Fibroblast of the aortic adventitia (primary cell): ENCODE data around the gene CLIC3. TPM values are rescaled to one million over a fixed set of nuclear protein-coding genes. Genes with fewer than 3 reads are reported as not detected.

Experiments
- DNase-seq: peaks from one replicate; pipeline ENCODE4 v3.0.0-alpha.2; 2010; ENCODE audit warnings: low read depth
- H3K4me3 ChIP-seq: 2 replicates; pipeline ENCODE4 v1.5.1; 2011; ENCODE audit warnings: low read depth, mild to moderate bottlenecking, control low read depth, low read length, moderate library complexity
- CTCF ChIP-seq: IDR thresholded peaks from 2 replicates; pipeline ENCODE4 v1.5.1; 2011; ENCODE audit warnings: mild to moderate bottlenecking, low read length, control low read depth, inconsistent platforms; ENCODE audit not compliant: insufficient read depth
- total RNA-seq: library from RNA; depleted of rRNA; stranded (reverse); fragments of >200 nt; gene quantifications from 2 replicates; pipeline ENCODE4 v1.2.3, GENCODE V29; 2012; ENCODE audit warnings: low replicate concordance

Gene CLIC3
- total RNA-seq, 1 donor: 5.2 TPM

- H3K4me3 ChIP-seq: no peak overlapping the region
- peak; percentile 39 for DNase-seq
- no peak for TF ChIP-seq CTCF
These were observed 4.0 kb upstream of the CLIC3 start for GRCh38 chr9:137000177-137000930.

GRCh38 chr9:136997830-136998234, 1.5 kb upstream of the CLIC3 start:
- no peak overlapping the region for H3K4me3 ChIP-seq
- TF ChIP-seq CTCF: no peak

GRCh38 chr9:136997371-136997770, 1.0 kb upstream of the CLIC3 start:
- DNase-seq: no peak
- H3K4me3 ChIP-seq: no peak overlapping the region
- TF ChIP-seq CTCF: no peak

More at GRCh38 chr9:136997830-136998234, 1.5 kb upstream of the CLIC3 start:
- DNase-seq: no peak

GRCh38 chr9:136995772-136996311, 526 bp downstream of the CLIC3 start:
- DNase-seq: peak; percentile 81
- TF ChIP-seq CTCF: no peak
- peak overlapping the region; percentile 40 for H3K4me3 ChIP-seq

- peak; percentile 10 for DNase-seq
- TF ChIP-seq CTCF: no peak
- peak overlapping the region; percentile 28 for H3K4me3 ChIP-seq
These were observed 1.0 kb downstream of the CLIC3 start for GRCh38 chr9:136995362-136995761.

- H3K4me3 ChIP-seq: no peak overlapping the region
- no peak for TF ChIP-seq CTCF
- DNase-seq: no peak
These were observed 1.5 kb downstream of the CLIC3 start for GRCh38 chr9:136994888-136995230.
